ENCODE results near the gene ZNF28.
A peak's percentile ranks its signal among the peaks of the same experiment; 100 is the strongest.
"Not testable (repeated sequence)": the region's sequence is repeated elsewhere in the genome, so short reads cannot be mapped to it uniquely, and the experiment has no call there.

ZNF28 gene

GRCh38 chr19:52786464-52787354 is 34.7 kb downstream of the ZNF28 start, which contains the start of gene ZNF600:
ZNF600 (minus strand) TSS chr19:52786791; CDS start chr19:52778888, 7,903 bp downstream.
- H3K36me3 ChIP-seq (replicated peaks in 1 of 2; ENCODE audit: control insufficient read depth in 2 of 2, insufficient read depth in 2 of 2, low read length in 2 of 2); H2BK12ac ChIP-seq (ENCODE audit: low read length); H3K27ac ChIP-seq (replicated peaks; ENCODE audit: low read length); H2AK5ac ChIP-seq (ENCODE audit: low read depth, low read length); H2BK120ac ChIP-seq (ENCODE audit: low read depth, low read length); H3K4ac ChIP-seq (ENCODE audit: low read length); H2BK15ac ChIP-seq (ENCODE audit: low read length); H4K91ac ChIP-seq (ENCODE audit: low read depth, low read length, poor library complexity); H2BK5ac ChIP-seq (ENCODE audit: low read length); H3K79me1 ChIP-seq (ENCODE audit: low read depth, low read length); H3K4me1 ChIP-seq (ENCODE audit: control insufficient read depth in 2 of 2, insufficient read depth in 1 of 2, low read depth in 1 of 2, low read length in 2 of 2): not testable (repeated sequence)
- peak within 1 kb of the TSS; percentile 21 for H3K14ac ChIP-seq (ENCODE audit: low read length)
- peak within 1 kb of the TSS; percentile 84 for H3K9ac ChIP-seq (ENCODE audit: low read depth, low read length, poor library complexity)
- peak within 1 kb of the TSS; percentile 65 for H4K8ac ChIP-seq (ENCODE audit: low read depth, low read length)
- H3K18ac ChIP-seq (ENCODE audit: low read length) = peak within 1 kb of the TSS; percentile 76
- H3K4me2 ChIP-seq (ENCODE audit: insufficient read depth, low read length, poor library complexity, severe bottlenecking) = peak within 1 kb of the TSS; percentile 89
- H2AFZ ChIP-seq (ENCODE audit: low read length) = peak within 1 kb of the TSS; percentile 92
- peaks cover 0 to 16% of the 10 kb centered on the region in 2 donors for H3K9me3 ChIP-seq (replicated peaks in 1 of 2; ENCODE audit: control insufficient read depth in 2 of 2, insufficient read depth in 1 of 2, low read depth in 1 of 2, low read length in 2 of 2)
- no CpG with 5 or more reads among the region's 47 CpGs for WGBS, 2 donors (ENCODE audit: extremely low coverage in 2 of 2, insufficient read length in 2 of 2, insufficient replicate concordance in 1 of 2)
- DNase-seq (ENCODE audit: low spot score) = peak; percentile 42
- peak within 1 kb of the TSS; percentile 55 for H3K23ac ChIP-seq (ENCODE audit: low read depth, low read length, poor library complexity)
- peaks cover 0 to 13% (median 11%) of the 10 kb centered on the region in 3 experiments for H3K27me3 ChIP-seq (ENCODE audit: control insufficient read depth in 3 of 3, insufficient read depth in 3 of 3, low read depth in 1 of 3, low read length in 3 of 3)
- H3K4me3 ChIP-seq (ENCODE audit: low read length in 2 of 2) = peak within 1 kb of the TSS; percentile 48 to 85

- Histone ChIP-seq H3K23ac (ENCODE audit: low read depth, low read length, poor library complexity) (no peak overlapping the region), H3K27ac (replicated peaks; ENCODE audit: low read length) (no peak overlapping the region), H2BK5ac (ENCODE audit: low read length) (no peak overlapping the region), H3K4me2 (ENCODE audit: insufficient read depth, low read length, poor library complexity, severe bottlenecking) (peak overlapping the region; percentile 89), H3K4me3 (ENCODE audit: low read length in 2 of 2) (peak overlapping the region; percentile 48 to 85), H3K14ac (ENCODE audit: low read length) (peak overlapping the region; percentile 21), H3K18ac (ENCODE audit: low read length) (peak overlapping the region; percentile 76), H3K79me1 (ENCODE audit: low read depth, low read length) (peaks cover 2% of the 10 kb centered on the region), H2BK120ac (ENCODE audit: low read depth, low read length) (no peak overlapping the region), H2AFZ (ENCODE audit: low read length) (peak overlapping the region; percentile 92), H2BK12ac (ENCODE audit: low read length) (no peak overlapping the region), H3K36me3 (replicated peaks in 1 of 2; ENCODE audit: control insufficient read depth in 2 of 2, insufficient read depth in 2 of 2, low read length in 2 of 2) (no peaks in the 10 kb centered on the region), H2AK5ac (ENCODE audit: low read depth, low read length) (no peak overlapping the region), H2BK15ac (ENCODE audit: low read length) (no peak overlapping the region), H3K9ac (ENCODE audit: low read depth, low read length, poor library complexity) (peak overlapping the region; percentile 84), H4K91ac (ENCODE audit: low read depth, low read length, poor library complexity) (no peak overlapping the region), H3K9me3 (replicated peaks in 1 of 2; ENCODE audit: control insufficient read depth in 2 of 2, insufficient read depth in 1 of 2, low read depth in 1 of 2, low read length in 2 of 2) (peaks cover 0 to 15% of the 10 kb centered on the region in 2 donors), H3K27me3 (ENCODE audit: control insufficient read depth in 3 of 3, insufficient read depth in 3 of 3, low read depth in 1 of 3, low read length in 3 of 3) (peaks cover 0 to 13% (median 11%) of the 10 kb centered on the region in 3 experiments), H3K4me1 (ENCODE audit: control insufficient read depth in 2 of 2, insufficient read depth in 1 of 2, low read depth in 1 of 2, low read length in 2 of 2) (peaks cover 0 to 3% of the 10 kb centered on the region in 2 donors), H4K8ac (ENCODE audit: low read depth, low read length) (peak overlapping the region; percentile 65), H3K4ac (ENCODE audit: low read length) (no peak overlapping the region)
- WGBS, 2 donors (ENCODE audit: extremely low coverage in 2 of 2, insufficient read length in 2 of 2, insufficient replicate concordance in 1 of 2) = no CpG with 5 or more reads among the region's 23 CpGs
- no peak for DNase-seq (ENCODE audit: low spot score)
Measured at GRCh38 chr19:52786078-52786463, 35.4 kb downstream of the ZNF28 start.

DNA sequence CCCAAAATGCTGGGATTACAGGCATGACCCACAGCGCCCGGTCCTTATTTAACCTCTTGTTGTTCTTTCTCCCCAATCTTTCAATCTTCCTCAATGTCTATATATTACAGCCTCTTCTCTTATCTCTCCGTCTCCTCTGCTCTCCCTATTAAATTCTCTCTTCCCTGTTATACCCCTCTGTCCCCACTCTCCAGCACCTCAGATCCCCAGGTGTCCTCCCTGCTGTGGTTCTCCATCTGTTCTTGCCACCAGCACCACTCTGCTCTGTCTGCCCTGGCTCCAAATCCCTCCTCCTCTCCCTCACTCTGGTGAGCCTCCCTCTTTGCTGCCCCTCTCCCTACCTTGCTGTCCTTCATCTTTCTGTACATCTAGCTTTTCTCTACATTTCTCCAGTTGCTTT is 35.9 kb downstream of the ZNF28 start:
- no peak overlapping the region for H3K4me2 ChIP-seq (ENCODE audit: insufficient read depth, low read length, poor library complexity, severe bottlenecking)
- H3K9me3 ChIP-seq (replicated peaks in 1 of 2; ENCODE audit: control insufficient read depth in 2 of 2, insufficient read depth in 1 of 2, low read depth in 1 of 2, low read length in 2 of 2) = peaks cover 0 to 14% of the 10 kb centered on the region in 2 donors
- H4K91ac ChIP-seq (ENCODE audit: low read depth, low read length, poor library complexity) = no peak overlapping the region
- H2AK5ac ChIP-seq (ENCODE audit: low read depth, low read length) = no peak overlapping the region
- H3K14ac ChIP-seq (ENCODE audit: low read length) = no peak overlapping the region
- H3K36me3 ChIP-seq (replicated peaks in 1 of 2; ENCODE audit: control insufficient read depth in 2 of 2, insufficient read depth in 2 of 2, low read length in 2 of 2) = no peaks in the 10 kb centered on the region
- no peak overlapping the region for H2BK12ac ChIP-seq (ENCODE audit: low read length)
- H3K79me1 ChIP-seq (ENCODE audit: low read depth, low read length) = peaks cover 2% of the 10 kb centered on the region
- no peak overlapping the region for H2BK15ac ChIP-seq (ENCODE audit: low read length)
- no peak overlapping the region for H3K23ac ChIP-seq (ENCODE audit: low read depth, low read length, poor library complexity)
- no peak for DNase-seq (ENCODE audit: low spot score)
- peaks cover 0 to 13% (median 11%) of the 10 kb centered on the region in 3 experiments for H3K27me3 ChIP-seq (ENCODE audit: control insufficient read depth in 3 of 3, insufficient read depth in 3 of 3, low read depth in 1 of 3, low read length in 3 of 3)
- peaks cover 0 to 3% of the 10 kb centered on the region in 2 donors for H3K4me1 ChIP-seq (ENCODE audit: control insufficient read depth in 2 of 2, insufficient read depth in 1 of 2, low read depth in 1 of 2, low read length in 2 of 2)
- no peak overlapping the region for H3K4me3 ChIP-seq (ENCODE audit: low read length in 2 of 2)
- H3K9ac ChIP-seq (ENCODE audit: low read depth, low read length, poor library complexity) = no peak overlapping the region
- H2BK5ac ChIP-seq (ENCODE audit: low read length) = no peak overlapping the region
- no peak overlapping the region for H3K18ac ChIP-seq (ENCODE audit: low read length)
- no peak overlapping the region for H3K27ac ChIP-seq (replicated peaks; ENCODE audit: low read length)
- no peak overlapping the region for H2BK120ac ChIP-seq (ENCODE audit: low read depth, low read length)
- H3K4ac ChIP-seq (ENCODE audit: low read length) = no peak overlapping the region
- H4K8ac ChIP-seq (ENCODE audit: low read depth, low read length) = no peak overlapping the region
- no CpG with 5 or more reads among the region's 3 CpGs for WGBS, 2 donors (ENCODE audit: extremely low coverage in 2 of 2, insufficient read length in 2 of 2, insufficient replicate concordance in 1 of 2)
- H2AFZ ChIP-seq (ENCODE audit: low read length) = no peak overlapping the region

- H3K4me3 ChIP-seq (ENCODE audit: low read length in 2 of 2); H2BK5ac ChIP-seq (ENCODE audit: low read length); H3K36me3 ChIP-seq (replicated peaks in 1 of 2; ENCODE audit: control insufficient read depth in 2 of 2, insufficient read depth in 2 of 2, low read length in 2 of 2); H3K27ac ChIP-seq (replicated peaks; ENCODE audit: low read length); H3K9me3 ChIP-seq (replicated peaks in 1 of 2; ENCODE audit: control insufficient read depth in 2 of 2, insufficient read depth in 1 of 2, low read depth in 1 of 2, low read length in 2 of 2); H3K4ac ChIP-seq (ENCODE audit: low read length); H3K4me1 ChIP-seq (ENCODE audit: control insufficient read depth in 2 of 2, insufficient read depth in 1 of 2, low read depth in 1 of 2, low read length in 2 of 2); DNase-seq (ENCODE audit: low spot score); H3K4me2 ChIP-seq (ENCODE audit: insufficient read depth, low read length, poor library complexity, severe bottlenecking); H4K8ac ChIP-seq (ENCODE audit: low read depth, low read length); H2BK120ac ChIP-seq (ENCODE audit: low read depth, low read length); H2AFZ ChIP-seq (ENCODE audit: low read length); H3K9ac ChIP-seq (ENCODE audit: low read depth, low read length, poor library complexity); H4K91ac ChIP-seq (ENCODE audit: low read depth, low read length, poor library complexity); H3K23ac ChIP-seq (ENCODE audit: low read depth, low read length, poor library complexity); H3K14ac ChIP-seq (ENCODE audit: low read length); H3K18ac ChIP-seq (ENCODE audit: low read length); H3K79me1 ChIP-seq (ENCODE audit: low read depth, low read length); H2BK15ac ChIP-seq (ENCODE audit: low read length); H2BK12ac ChIP-seq (ENCODE audit: low read length); H2AK5ac ChIP-seq (ENCODE audit: low read depth, low read length): not testable (repeated sequence)
- WGBS, 2 donors (ENCODE audit: extremely low coverage in 2 of 2, insufficient read length in 2 of 2, insufficient replicate concordance in 1 of 2) = no CpG with 5 or more reads among the region's 2 CpGs
- peaks cover 0 to 13% (median 11%) of the 10 kb centered on the region in 3 experiments for H3K27me3 ChIP-seq (ENCODE audit: control insufficient read depth in 3 of 3, insufficient read depth in 3 of 3, low read depth in 1 of 3, low read length in 3 of 3)
Measured at GRCh38 chr19:52782864-52783263, 38.6 kb downstream of the ZNF28 start.
